ENCODE measurements around the gene TMEM51.

DNA sequence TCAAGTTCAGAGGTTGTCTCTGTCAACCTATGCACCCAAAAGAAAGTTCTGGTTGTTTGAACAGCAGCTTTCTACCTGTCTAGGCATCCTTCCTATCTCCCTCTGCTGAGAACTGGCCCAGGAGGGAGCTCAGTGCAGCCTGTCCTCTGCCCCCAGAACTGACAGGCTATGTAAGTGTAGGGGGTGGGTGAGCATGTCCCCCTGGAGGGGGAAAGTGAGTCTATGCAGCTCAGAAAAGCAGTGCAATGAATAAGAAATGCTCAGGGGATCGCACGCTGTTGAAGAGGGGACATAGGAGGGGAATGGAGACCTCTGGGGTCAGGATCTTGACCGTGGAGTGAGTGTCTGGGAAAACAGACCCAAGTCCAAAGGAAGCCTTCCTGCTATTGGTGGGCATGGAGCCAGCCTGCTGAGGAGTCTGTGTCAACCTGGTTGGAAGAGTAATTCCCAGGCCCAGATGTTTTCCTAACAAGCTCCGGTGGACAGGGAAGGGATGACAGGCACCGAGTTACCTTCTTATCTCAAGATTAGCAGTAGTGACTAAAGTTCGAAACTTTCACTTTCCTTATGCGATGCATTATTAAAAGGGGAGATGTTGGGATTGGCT is 67.4 kb downstream of the TMEM51 start:
- TF ChIP-seq, protein P1, sequence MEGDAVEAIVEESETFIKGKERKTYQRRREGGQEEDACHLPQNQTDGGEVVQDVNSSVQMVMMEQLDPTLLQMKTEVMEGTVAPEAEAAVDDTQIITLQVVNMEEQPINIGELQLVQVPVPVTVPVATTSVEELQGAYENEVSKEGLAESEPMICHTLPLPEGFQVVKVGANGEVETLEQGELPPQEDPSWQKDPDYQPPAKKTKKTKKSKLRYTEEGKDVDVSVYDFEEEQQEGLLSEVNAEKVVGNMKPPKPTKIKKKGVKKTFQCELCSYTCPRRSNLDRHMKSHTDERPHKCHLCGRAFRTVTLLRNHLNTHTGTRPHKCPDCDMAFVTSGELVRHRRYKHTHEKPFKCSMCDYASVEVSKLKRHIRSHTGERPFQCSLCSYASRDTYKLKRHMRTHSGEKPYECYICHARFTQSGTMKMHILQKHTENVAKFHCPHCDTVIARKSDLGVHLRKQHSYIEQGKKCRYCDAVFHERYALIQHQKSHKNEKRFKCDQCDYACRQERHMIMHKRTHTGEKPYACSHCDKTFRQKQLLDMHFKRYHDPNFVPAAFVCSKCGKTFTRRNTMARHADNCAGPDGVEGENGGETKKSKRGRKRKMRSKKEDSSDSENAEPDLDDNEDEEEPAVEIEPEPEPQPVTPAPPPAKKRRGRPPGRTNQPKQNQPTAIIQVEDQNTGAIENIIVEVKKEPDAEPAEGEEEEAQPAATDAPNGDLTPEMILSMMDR (IDR thresholded peaks at IDR 0.05), result peak in 1 of 5 experiments; percentile 36
- no peak for TF ChIP-seq POLR2A (IDR thresholded peaks at IDR 0.05)
- no peak for TF ChIP-seq EP300 (IDR thresholded peaks at IDR 0.05; ENCODE audit: low read depth)
- TF ChIP-seq POLR2AphosphoS5 (IDR thresholded peaks at IDR 0.05), result no peak

Measured in transverse colon (tissue), 4 donors.